H1 (cell line): ENCODE data around the gene SNRNP70. TPM values are rescaled to one million over a fixed set of nuclear protein-coding genes. Genes with fewer than 3 reads are reported as not detected.
"Not testable (repeated sequence)": the region's sequence is repeated elsewhere in the genome, so short reads cannot be mapped to it uniquely, and the experiment has no call there.

Source experiments
- CTCF ChIA-PET: fragments of 300-600 bp; sonication (Branson Sonifier 250); formaldehyde crosslinking; loops from one replicate; lab custom pipeline; 2021; ENCODE audit not compliant: partially characterized antibody; lab: Charles Lee
- POLR2A ChIA-PET: fragments of 300-600 bp; sonication (Branson Sonifier 250); formaldehyde crosslinking; loops from one replicate; lab custom pipeline; 2021; ENCODE audit warnings: inconsistent platforms; ENCODE audit not compliant: partially characterized antibody; lab: Charles Lee
- DNase-seq, 2 experiments: peaks; one replicate each; pipeline versions ENCODE4 v3.0.0 to v3.0.0-alpha.2; 2010 to 2022; ENCODE audit warnings: low spot score in 2 of 2, low read depth in 1 of 2, mixed read lengths in 1 of 2
- FAIRE-seq: peaks from 2 replicates; lab custom pipeline; 2011; peaks lifted over from hg19 to GRCh38; lab: Jason Lieb, UNC
- H2AFZ ChIP-seq: 2 replicates; pipeline ENCODE4 v1.8.1; 2012; ENCODE audit warnings: low read length, inconsistent platforms
- H2AK5ac ChIP-seq: 2 replicates; pipeline ENCODE4 v1.6.1; 2013; ENCODE audit warnings: low read depth, low read length
- H2BK120ac ChIP-seq: replicated peaks from 2 replicates; pipeline ENCODE3; 2013; ENCODE audit warnings: low read depth, low read length, inconsistent platforms
- H2BK12ac ChIP-seq: 2 replicates; pipeline ENCODE4 v1.6.1; 2013; ENCODE audit warnings: low read depth, low read length
- H2BK15ac ChIP-seq: 2 replicates; pipeline ENCODE4 v1.6.1; 2013; ENCODE audit warnings: low read length
- H2BK20ac ChIP-seq: 2 replicates; pipeline ENCODE4 v1.6.1; 2013; ENCODE audit warnings: low read length
- H2BK5ac ChIP-seq: 2 replicates; pipeline ENCODE4 v1.6.1; 2013; ENCODE audit warnings: low read depth, low read length
- H3K14ac ChIP-seq: 2 replicates; pipeline ENCODE4 v1.6.1; 2013; ENCODE audit warnings: inconsistent platforms; ENCODE audit not compliant: insufficient read length
- H3K18ac ChIP-seq: 2 replicates; pipeline ENCODE4 v1.6.1; 2013; ENCODE audit warnings: low read length; ENCODE audit errors: extremely low read depth
- H3K23ac ChIP-seq: 2 replicates; pipeline ENCODE4 v1.6.1; 2013; ENCODE audit warnings: inconsistent platforms; ENCODE audit not compliant: insufficient read length
- H3K23me2 ChIP-seq: 2 replicates; pipeline ENCODE4 v1.6.1; 2013; ENCODE audit warnings: low read depth, low read length
- H3K27ac ChIP-seq: 2 replicates; pipeline ENCODE4 v1.6.1; 2011; ENCODE audit warnings: low read depth, low read length, inconsistent platforms
- H3K27me3 ChIP-seq, 4 experiments: replicated peaks in 1 of 4; 1 replicate in 1 of 4; 2 replicates in 3 of 4; pipeline versions ENCODE4 v1.6.1 to v1.8.1; 2011 to 2013; ENCODE audit warnings: low read length in 3 of 4, mild to moderate bottlenecking in 3 of 4, inconsistent platforms in 2 of 4, mixed read lengths in 2 of 4, moderate library complexity in 1 of 4; ENCODE audit not compliant: control insufficient read depth in 3 of 4, insufficient read depth in 3 of 4; ENCODE audit errors: extremely low read depth in 1 of 4
- H3K36me3 ChIP-seq, 4 experiments: 2 replicates each; pipeline versions ENCODE4 v1.6.1 to v1.8.1; 2011 to 2013; ENCODE audit warnings: mild to moderate bottlenecking in 4 of 4, low read length in 3 of 4, moderate library complexity in 2 of 4, control low read depth in 1 of 4, inconsistent platforms in 1 of 4; ENCODE audit not compliant: insufficient read depth in 4 of 4, control insufficient read depth in 2 of 4
- H3K4ac ChIP-seq: replicated peaks from 2 replicates; pipeline ENCODE3; 2013; ENCODE audit warnings: low read length, low read depth, mixed read lengths, inconsistent platforms; ENCODE audit not compliant: insufficient read length
- H3K4me1 ChIP-seq, 4 experiments: replicated peaks in 1 of 4; 1 replicate in 1 of 4; 2 replicates in 3 of 4; pipeline versions ENCODE4 v1.6.1 to v1.8.1; 2011 to 2013; ENCODE audit warnings: low read length in 3 of 4, inconsistent platforms in 2 of 4, mixed read lengths in 1 of 4; ENCODE audit not compliant: insufficient read depth in 4 of 4, control insufficient read depth in 3 of 4
- H3K4me2 ChIP-seq, 2 experiments: 2 replicates each; pipeline versions ENCODE4 v1.6.1 to v1.8.1; 2011 to 2013; ENCODE audit warnings: low read depth in 2 of 2, low read length in 2 of 2, control low read depth in 1 of 2, inconsistent platforms in 1 of 2, mild to moderate bottlenecking in 1 of 2; ENCODE audit not compliant: insufficient read depth in 1 of 2
- H3K4me3 ChIP-seq, 4 experiments: fragments of 200-600, 300-600 bp in 1 of 4; sonication (generic), shearing (Covaris generic), sonication (Bioruptor Twin) in 1 of 4; 2 replicates each; pipeline versions ENCODE4 v1.5.1 to v1.8.1; 2011 to 2016; ENCODE audit warnings: low read length in 4 of 4, low read depth in 3 of 4, control low read depth in 2 of 4, inconsistent platforms in 2 of 4, mild to moderate bottlenecking in 2 of 4, mixed read lengths in 1 of 4, moderate library complexity in 1 of 4; ENCODE audit not compliant: insufficient read depth in 2 of 4; ENCODE audit errors: extremely low read depth in 1 of 4
- H3K56ac ChIP-seq: replicated peaks from 2 replicates; pipeline ENCODE3; 2013; ENCODE audit warnings: low read depth, mild to moderate bottlenecking, mixed read lengths, low read length, inconsistent platforms; ENCODE audit not compliant: insufficient read length
- H3K79me1 ChIP-seq: 2 replicates; pipeline ENCODE4 v1.6.1; 2013; ENCODE audit warnings: low read depth, low read length, control low read depth
- H3K79me2 ChIP-seq, 2 experiments: 2 replicates each; pipeline versions ENCODE4 v1.6.1 to v1.8.1; 2012 to 2013; ENCODE audit warnings: low read length in 2 of 2, mild to moderate bottlenecking in 2 of 2, inconsistent platforms in 1 of 2; ENCODE audit not compliant: insufficient read depth in 2 of 2, control insufficient read depth in 1 of 2
- H3K9ac ChIP-seq, 4 experiments: replicated peaks in 1 of 4; 1 replicate in 1 of 4; 2 replicates in 3 of 4; pipeline versions ENCODE4 v1.6.1 to v1.8.1; 2011 to 2013; ENCODE audit warnings: low read depth in 3 of 4, low read length in 3 of 4, control low read depth in 2 of 4, mild to moderate bottlenecking in 2 of 4, moderate library complexity in 2 of 4, inconsistent platforms in 1 of 4; ENCODE audit errors: extremely low read depth in 1 of 4
- H3K9me3 ChIP-seq, 2 experiments: 2 replicates each; pipeline versions ENCODE4 v1.6.1 to v1.8.1; 2012 to 2013; ENCODE audit warnings: mild to moderate bottlenecking in 2 of 2, moderate library complexity in 2 of 2, control low read depth in 1 of 2, inconsistent platforms in 1 of 2, low read depth in 1 of 2, low read length in 1 of 2, mixed read lengths in 1 of 2; ENCODE audit not compliant: insufficient read depth in 2 of 2
- H4K20me1 ChIP-seq, 2 experiments: replicated peaks in 1 of 2; 2 replicates each; pipeline versions ENCODE3 to v1.8.1; 2011 to 2013; ENCODE audit warnings: inconsistent platforms in 2 of 2, low read length in 2 of 2, mild to moderate bottlenecking in 1 of 2; ENCODE audit not compliant: insufficient read depth in 2 of 2, control insufficient read depth in 1 of 2
- H4K5ac ChIP-seq: 2 replicates; pipeline ENCODE4 v1.6.1; 2013; ENCODE audit warnings: low read length, low read depth, mixed read lengths, inconsistent platforms; ENCODE audit not compliant: insufficient read length
- H4K8ac ChIP-seq: 2 replicates; pipeline ENCODE4 v1.8.0; 2013; ENCODE audit warnings: mild to moderate bottlenecking, moderate library complexity, low read length, inconsistent platforms; ENCODE audit not compliant: insufficient read depth; ENCODE audit errors: extremely low read depth
- H4K91ac ChIP-seq: replicated peaks from 2 replicates; pipeline ENCODE3; 2013; ENCODE audit warnings: low read length, mixed read lengths, inconsistent platforms; ENCODE audit not compliant: insufficient read length
- ATF2 ChIP-seq: IDR thresholded peaks from 2 replicates; pipeline ENCODE4 v1.6.1; 2012; ENCODE audit warnings: low read length, inconsistent platforms
- BRCA1 ChIP-seq: IDR thresholded peaks from 2 replicates; pipeline ENCODE4 v1.6.1; 2012; ENCODE audit warnings: low read depth, low read length, improper control_type of control experiment
- MAFK ChIP-seq: IDR thresholded peaks from 2 replicates; pipeline ENCODE4 v1.6.1; 2012; ENCODE audit warnings: low read depth, mild to moderate bottlenecking, improper control_type of control experiment, low read length
- SIRT6 ChIP-seq: IDR thresholded peaks from one replicate; pipeline ENCODE4 v1.7.1; 2012; ENCODE audit warnings: low read length, inconsistent platforms
- WGBS, 2 experiments: shearing (Covaris generic) in 1 of 2; methylation state at CpG; one replicate each; pipeline versions ENCODE4 v1.1.6 to v1.1.7; 2013 to 2015; ENCODE audit warnings: low lambda C conversion rate in 2 of 2, mixed read lengths in 2 of 2, inconsistent platforms in 1 of 2, low coverage in 1 of 2, missing lambda C conversion rate in 1 of 2; ENCODE audit not compliant: insufficient replicate concordance in 2 of 2, insufficient coverage in 1 of 2, insufficient read length in 1 of 2; ENCODE audit errors: extremely low coverage in 1 of 2, missing lambda C conversion rate in 1 of 2; 5-methylcytosine and 5-hydroxymethylcytosine counted together
- polyA plus RNA-seq, 7 experiments: library from polyadenylated mRNA; depleted of rRNA in 3 of 7; stranded (reverse) in 5 of 7; unstranded in 2 of 7; fragments of >200 nt in 5 of 7; fragments of 200-250 nt in 2 of 7; gene quantifications; 1 replicate in 5 of 7; 2 replicates in 1 of 7; 4 replicates in 1 of 7; pipeline versions ENCODE4 v1.2.1 to v1.2.3, GENCODE V29; 2011 to 2013; ENCODE audit warnings: missing spikeins in 2 of 7, mixed read lengths in 2 of 7
- total RNA-seq: library from RNA; stranded (reverse); fragmentation: NEBNext Ultra II Directional; extraction: Animal tissue kit (Norgen Biotek cat#: 25700); gene quantifications from 2 replicates; pipeline ENCODE4 v1.2.1, GENCODE V29; 2021

The SNRNP70 gene
- total and polyA plus RNA-seq, 2 of the 8 experiments (the other 6 are each of a cell fraction or from before 2014, with no cell fraction given), result 231 to 235 TPM

- TF ChIP-seq MAFK (no peak), SIRT6 (no peak), ATF2 (no peak), BRCA1 (no peak)
Observed at GRCh38 chr19:49042177-49042576, 43.1 kb upstream of the SNRNP70 start (continued).

DNA sequence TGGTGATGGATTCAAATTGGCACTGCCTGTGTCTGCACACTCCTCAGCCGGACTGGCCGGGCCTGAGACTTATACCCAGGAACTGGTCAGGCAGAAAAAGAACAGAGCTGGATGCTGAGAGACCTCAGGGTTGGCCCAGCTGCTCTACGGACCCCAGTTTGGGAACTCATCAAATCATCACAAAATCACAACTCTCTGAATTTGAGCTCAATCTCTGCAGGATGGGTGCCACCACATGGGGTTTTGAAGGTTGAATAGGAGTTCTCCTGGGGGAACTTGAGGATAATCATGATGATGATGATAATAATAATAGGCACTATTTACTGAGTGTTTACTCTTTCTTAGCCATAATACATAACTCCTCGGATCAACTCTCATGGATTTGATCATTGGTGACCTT, 42.6 kb upstream of the SNRNP70 start:
- not testable (repeated sequence) for H3K18ac ChIP-seq, H3K4ac ChIP-seq, H3K4me2 ChIP-seq, H3K23ac ChIP-seq, H4K20me1 ChIP-seq, H3K56ac ChIP-seq, H2BK15ac ChIP-seq, H4K8ac ChIP-seq, H2BK12ac ChIP-seq, H3K27ac ChIP-seq, H3K36me3 ChIP-seq, H3K23me2 ChIP-seq, FAIRE-seq, H3K27me3 ChIP-seq, H2AFZ ChIP-seq, DNase-seq, H3K79me1 ChIP-seq, H2BK5ac ChIP-seq, H3K4me1 ChIP-seq, H3K9me3 ChIP-seq, H3K4me3 ChIP-seq, H3K79me2 ChIP-seq, H3K14ac ChIP-seq, H4K5ac ChIP-seq, H2BK120ac ChIP-seq, H2AK5ac ChIP-seq, H4K91ac ChIP-seq, H2BK20ac ChIP-seq, H3K9ac ChIP-seq
- ChIA-PET POLR2A (interaction anchor here (1.1 kb wide), 1 partner anchor 11 kb away, joined by 3 read pairs; no protein-coding TSS in a partner anchor), CTCF (interaction anchor here (0.6 kb wide), 1 partner anchor 198 kb away, joined by 4 read pairs; no protein-coding TSS in a partner anchor)
- WGBS, 2 experiments, result 76% methylated on average over 1 of the region's 4 CpGs; no CpG with 5 or more reads in 1 of the 2 experiments
